SH-SY5Y (cell line): ENCODE measurements around the gene MOCS2.

Source experiments
- GATA2 ChIP-seq: IDR thresholded peaks from 2 replicates; pipeline ENCODE4 v1.6.1; 2011; ENCODE audit warnings: mild to moderate bottlenecking, low read depth, low read length
- GATA3 ChIP-seq: IDR thresholded peaks from 2 replicates; pipeline ENCODE4 v1.6.1; 2011; ENCODE audit warnings: low read depth, mild to moderate bottlenecking, low read length, moderate library complexity

DNA sequence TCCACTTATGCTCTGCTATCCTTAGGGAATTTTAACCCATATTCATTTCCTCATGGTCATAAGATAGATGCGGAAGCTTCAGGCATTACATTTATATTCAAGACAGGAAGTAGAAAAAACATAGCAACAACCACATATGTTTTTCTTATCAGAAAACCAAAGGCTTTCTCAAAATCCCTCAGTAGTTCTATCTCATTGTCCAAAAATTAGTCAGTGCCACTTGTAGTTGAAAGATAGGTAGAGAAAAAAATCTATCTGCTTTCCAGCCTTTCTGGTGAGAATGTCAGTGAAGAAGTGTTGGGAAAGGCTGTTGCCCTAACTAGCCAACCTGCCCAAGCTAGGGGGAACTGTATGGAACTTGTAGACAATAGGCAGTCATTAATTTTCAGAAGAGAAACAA is 23.5 kb upstream of the MOCS2 start:
- TF ChIP-seq GATA2 = no peak
- no peak for TF ChIP-seq GATA3
